ENCODE results near the gene RAD51B. TPM values are rescaled to one million over a fixed set of nuclear protein-coding genes. Genes with fewer than 3 reads are reported as not detected.

RAD51B gene
- total RNA-seq, 2 donors from 2014 or later = 22.8 to 33.8 TPM

GRCh38 chr14:68741839-68742470 is 922.4 kb downstream of the RAD51B start:
- TF ChIP-seq CTCF (conservative IDR thresholded peaks at IDR 0.05) = no peak
- no peak overlapping the region for H3K4me3 Mint-ChIP-seq
- Histone ChIP-seq H3K27me3 (ENCODE audit: control insufficient read depth, insufficient read depth, low read length, poor library complexity, severe bottlenecking) (peaks cover 11% of the 10 kb centered on the region), H3K9me3 (ENCODE audit: control insufficient read depth, low read length) (peaks cover 7% of the 10 kb centered on the region), H3K4me1 (ENCODE audit: control insufficient read depth, insufficient read depth, low read length) (no peaks in the 10 kb centered on the region), H3K27ac (ENCODE audit: low read depth, low read length) (no peak overlapping the region), H3K4me3 (ENCODE audit: low read length) (no peak overlapping the region), H3K36me3 (ENCODE audit: control insufficient read depth, insufficient read depth, low read length) (no peaks in the 10 kb centered on the region), H3K9ac (ENCODE audit: extremely low read depth, low read length, poor library complexity, severe bottlenecking) (no peak overlapping the region)
- peaks cover 6% of the 10 kb centered on the region for H3K9me3 Mint-ChIP-seq
- DNase-seq = no peak
- no peak overlapping the region for H3K27ac Mint-ChIP-seq
- H3K36me3 Mint-ChIP-seq (ENCODE audit: low read depth) = no peaks in the 10 kb centered on the region
- peaks cover 23% of the 10 kb centered on the region for H3K27me3 Mint-ChIP-seq (ENCODE audit: insufficient read depth)
- H3K4me1 Mint-ChIP-seq = peaks cover 5% of the 10 kb centered on the region
- WGBS, 2 experiments (ENCODE audit: insufficient coverage in 1 of 2, insufficient read length in 1 of 2) = 94 to 100% methylated on average over 3 to 6 of the region's 6 CpGs

GRCh38 chr14:68744613-68745012 is 925.0 kb downstream of the RAD51B start:
- no peaks in the 10 kb centered on the region for H3K36me3 ChIP-seq (ENCODE audit: control insufficient read depth, insufficient read depth, low read length)
- no peak for DNase-seq
- H3K27me3 Mint-ChIP-seq (ENCODE audit: insufficient read depth) = peaks cover 5% of the 10 kb centered on the region
- H3K36me3 Mint-ChIP-seq (ENCODE audit: low read depth) = no peaks in the 10 kb centered on the region
- no peak overlapping the region for H3K27ac Mint-ChIP-seq
- no peaks in the 10 kb centered on the region for H3K27me3 ChIP-seq (ENCODE audit: control insufficient read depth, insufficient read depth, low read length, poor library complexity, severe bottlenecking)
- H3K4me3 ChIP-seq (ENCODE audit: low read length) = no peak overlapping the region
- no peak overlapping the region for H3K27ac ChIP-seq (ENCODE audit: low read depth, low read length)
- peaks cover 7% of the 10 kb centered on the region for H3K9me3 ChIP-seq (ENCODE audit: control insufficient read depth, low read length)
- 93 to 95% methylated on average over 12 of the region's 12 CpGs for WGBS, 2 experiments (ENCODE audit: insufficient coverage in 1 of 2, insufficient read length in 1 of 2)
- H3K9me3 Mint-ChIP-seq = peaks cover 6% of the 10 kb centered on the region
- H3K4me1 Mint-ChIP-seq = peaks cover 8% of the 10 kb centered on the region
- no peak overlapping the region for H3K4me3 Mint-ChIP-seq
- no peak overlapping the region for H3K9ac ChIP-seq (ENCODE audit: extremely low read depth, low read length, poor library complexity, severe bottlenecking)
- TF ChIP-seq CTCF (conservative IDR thresholded peaks at IDR 0.05) = no peak
- H3K4me1 ChIP-seq (ENCODE audit: control insufficient read depth, insufficient read depth, low read length) = no peaks in the 10 kb centered on the region

GRCh38 chr14:68747393-68747792 is 927.8 kb downstream of the RAD51B start:
- TF ChIP-seq CTCF (conservative IDR thresholded peaks at IDR 0.05) = no peak
- H3K36me3 ChIP-seq (ENCODE audit: control insufficient read depth, insufficient read depth, low read length) = no peaks in the 10 kb centered on the region
- H3K27ac Mint-ChIP-seq = no peak overlapping the region
- no peak overlapping the region for H3K4me3 ChIP-seq (ENCODE audit: low read length)
- H3K27me3 ChIP-seq (ENCODE audit: control insufficient read depth, insufficient read depth, low read length, poor library complexity, severe bottlenecking) = no peaks in the 10 kb centered on the region
- H3K27me3 Mint-ChIP-seq (ENCODE audit: insufficient read depth) = no peaks in the 10 kb centered on the region
- no peaks in the 10 kb centered on the region for H3K4me1 ChIP-seq (ENCODE audit: control insufficient read depth, insufficient read depth, low read length)
- no peak overlapping the region for H3K4me3 Mint-ChIP-seq
- H3K9ac ChIP-seq (ENCODE audit: extremely low read depth, low read length, poor library complexity, severe bottlenecking) = no peak overlapping the region
- no peaks in the 10 kb centered on the region for H3K9me3 Mint-ChIP-seq
- peaks cover 10% of the 10 kb centered on the region for H3K4me1 Mint-ChIP-seq
- no peaks in the 10 kb centered on the region for H3K36me3 Mint-ChIP-seq (ENCODE audit: low read depth)
- no peaks in the 10 kb centered on the region for H3K9me3 ChIP-seq (ENCODE audit: control insufficient read depth, low read length)
- DNase-seq = no peak
- H3K27ac ChIP-seq (ENCODE audit: low read depth, low read length) = no peak overlapping the region
- WGBS, 2 experiments (ENCODE audit: insufficient coverage in 1 of 2, insufficient read length in 1 of 2) = 92 to 98% methylated on average over 5 of the region's 5 CpGs

All from endodermal cell (in vitro differentiated cells).